Colon (tissue), 2 donors: ENCODE results near the gene CCNF.

Source experiments
- FAIRE-seq: peaks from 2 replicates; lab custom pipeline; 2012; peaks lifted over from hg19 to GRCh38; lab: Jason Lieb, UNC
- donor health status: control.
- donor health status: control.

CCNF gene

GRCh38 chr16:2487517-2487842, 58.2 kb downstream of the CCNF start:
- FAIRE-seq = no peak

DNA sequence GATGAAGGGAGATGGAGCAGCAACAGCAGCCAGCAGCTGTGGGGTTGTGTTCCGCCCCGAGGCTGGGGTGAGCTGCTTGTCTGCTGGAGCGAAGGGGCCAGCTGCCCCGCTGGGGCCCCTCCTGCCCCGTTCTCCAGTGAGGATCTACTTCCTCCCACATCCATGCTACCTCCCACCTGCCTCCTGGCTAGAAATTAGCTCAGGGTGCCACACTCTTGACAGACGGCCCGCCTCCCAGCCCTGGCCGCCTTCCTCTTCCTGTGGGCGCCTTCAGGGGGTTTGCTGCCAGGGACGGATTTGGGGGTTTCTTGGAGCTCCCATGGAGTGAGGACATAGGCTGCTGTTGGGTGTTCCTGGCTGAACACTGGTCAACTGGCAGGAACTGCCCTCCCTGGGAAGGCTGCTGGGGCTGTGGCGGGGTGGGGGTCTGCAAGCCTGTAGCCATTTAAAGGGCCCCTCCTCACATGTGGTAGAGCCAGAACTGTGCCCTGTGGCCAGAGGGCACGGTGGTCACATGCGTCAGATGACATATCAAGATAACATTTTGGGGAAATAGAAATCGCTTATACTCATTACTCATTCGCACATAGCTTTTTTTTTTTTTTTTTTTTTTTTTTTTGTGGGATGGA, 58.8 kb downstream of the CCNF start:
- no peak for FAIRE-seq

- FAIRE-seq = no peak
Measured at GRCh38 chr16:2489581-2489980, 60.3 kb downstream of the CCNF start.

DNA sequence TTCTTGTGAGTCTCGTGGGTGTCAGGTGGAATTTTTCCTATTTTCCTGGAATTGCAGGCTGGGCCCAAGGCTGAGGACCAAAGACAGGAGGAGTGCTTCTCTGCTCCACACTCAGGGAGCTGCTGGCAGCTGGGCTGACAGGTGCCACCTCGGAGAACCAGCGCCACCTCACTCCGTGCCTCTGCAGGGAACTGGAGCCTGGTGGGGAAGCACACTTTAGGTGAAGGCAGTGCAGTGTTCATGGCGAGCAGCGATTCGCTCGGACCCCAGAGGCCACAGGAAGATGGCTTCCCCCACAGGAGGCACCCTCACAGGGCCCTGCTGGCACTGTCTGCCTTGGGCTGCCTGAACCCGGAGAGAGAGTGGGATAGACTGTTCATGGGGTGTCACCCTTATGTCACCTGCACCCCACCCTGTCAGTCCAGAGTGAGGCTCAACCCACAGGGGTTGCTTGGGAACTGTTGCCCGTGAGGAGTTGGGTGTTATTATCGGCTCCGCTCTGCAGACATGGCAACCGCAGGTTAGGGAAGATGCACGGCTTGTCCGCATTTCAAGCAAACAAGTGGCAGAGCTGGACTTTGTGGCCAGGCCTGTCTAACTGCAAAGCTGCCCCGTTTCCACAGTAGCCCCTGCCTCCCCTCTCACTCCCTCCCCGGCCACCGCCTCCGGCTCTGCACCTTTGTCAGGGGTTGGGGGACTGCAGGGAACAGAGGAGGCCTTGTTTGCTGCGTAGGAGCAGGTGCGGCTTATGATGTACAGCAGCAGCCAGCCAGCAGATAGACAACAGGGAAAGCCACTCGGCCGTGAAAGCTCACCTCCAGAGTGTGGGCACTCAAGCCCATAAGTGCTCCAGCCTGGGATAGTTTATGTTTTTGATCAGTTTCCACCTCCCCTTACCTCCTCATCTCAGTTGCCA, 61.2 kb downstream of the CCNF start:
- FAIRE-seq = no peak

- FAIRE-seq = no peak
Measured at GRCh38 chr16:2492292-2492691, 63.0 kb downstream of the CCNF start.

GRCh38 chr16:2493605-2494004, 64.4 kb downstream of the CCNF start:
- no peak for FAIRE-seq

- FAIRE-seq = no peak
Measured at GRCh38 chr16:2494616-2495015, 65.4 kb downstream of the CCNF start.

GRCh38 chr16:2495041-2495440, 65.8 kb downstream of the CCNF start:
- FAIRE-seq = no peak

DNA sequence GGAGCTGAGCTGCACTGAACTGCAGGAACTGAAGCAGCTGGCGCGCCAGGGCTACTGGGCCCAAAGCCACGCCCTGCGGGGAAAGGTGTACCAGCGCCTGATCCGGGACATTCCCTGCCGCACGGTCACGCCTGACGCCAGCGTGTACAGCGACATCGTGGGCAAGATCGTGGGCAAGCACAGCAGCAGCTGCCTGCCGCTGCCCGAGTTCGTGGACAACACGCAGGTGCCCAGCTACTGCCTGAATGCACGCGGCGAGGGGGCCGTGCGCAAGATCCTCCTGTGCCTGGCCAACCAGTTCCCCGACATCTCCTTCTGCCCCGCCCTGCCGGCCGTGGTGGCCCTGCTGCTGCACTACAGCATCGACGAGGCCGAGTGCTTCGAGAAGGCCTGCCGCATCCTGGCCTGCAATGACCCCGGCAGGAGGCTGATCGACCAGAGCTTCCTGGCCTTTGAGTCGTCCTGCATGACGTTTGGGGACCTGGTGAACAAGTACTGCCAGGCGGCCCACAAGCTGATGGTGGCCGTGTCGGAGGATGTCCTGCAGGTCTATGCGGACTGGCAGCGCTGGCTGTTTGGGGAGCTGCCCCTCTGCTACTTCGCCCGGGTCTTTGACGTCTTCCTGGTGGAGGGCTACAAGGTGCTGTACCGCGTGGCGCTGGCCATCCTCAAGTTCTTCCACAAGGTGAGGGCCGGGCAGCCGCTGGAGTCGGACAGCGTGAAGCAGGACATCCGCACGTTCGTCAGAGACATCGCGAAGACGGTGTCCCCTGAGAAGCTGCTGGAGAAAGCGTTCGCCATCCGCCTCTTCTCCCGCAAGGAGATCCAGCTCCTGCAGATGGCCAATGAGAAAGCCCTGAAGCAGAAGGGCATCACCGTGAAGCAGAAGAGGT, 67.2 kb downstream of the CCNF start:
- FAIRE-seq = no peak

GRCh38 chr16:2497116-2497630, 67.9 kb downstream of the CCNF start:
- no peak for FAIRE-seq

DNA sequence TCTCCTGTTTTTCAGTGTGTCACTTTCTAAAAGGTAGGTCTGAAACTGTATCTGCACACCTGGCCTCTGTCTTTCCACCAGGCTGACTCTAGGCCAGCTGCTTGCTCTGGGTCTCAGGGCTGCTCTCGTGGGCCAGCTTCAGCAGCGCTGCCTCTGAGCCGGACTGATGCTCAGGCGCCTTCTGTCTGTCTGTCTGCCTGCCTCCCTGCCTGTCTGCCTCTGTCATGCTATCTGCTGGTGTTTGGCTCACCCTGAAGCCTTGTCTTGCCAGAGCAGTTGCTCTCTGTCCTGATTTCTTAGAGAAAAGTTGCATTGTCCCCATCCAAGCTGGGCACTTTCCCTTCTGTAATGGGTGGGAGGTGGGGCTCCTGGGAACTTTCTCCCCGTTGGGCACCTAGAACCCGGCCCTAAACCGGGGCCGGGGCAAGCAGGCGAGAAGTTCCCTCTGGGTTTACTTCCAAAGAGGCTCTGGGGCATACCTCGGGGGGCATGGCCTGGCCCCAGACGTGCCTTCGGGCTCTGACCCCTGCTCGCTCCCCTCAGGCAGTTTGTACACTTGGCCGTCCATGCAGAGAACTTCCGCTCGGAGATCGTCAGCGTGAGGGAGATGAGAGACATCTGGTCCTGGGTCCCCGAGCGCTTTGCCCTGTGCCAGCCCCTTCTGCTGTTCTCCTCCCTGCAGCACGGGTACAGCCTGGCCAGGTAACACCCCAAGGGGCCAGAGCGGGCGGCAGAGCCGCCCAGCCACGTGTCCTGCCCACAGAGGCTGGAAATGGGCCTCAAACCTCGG, 68.6 kb downstream of the CCNF start:
- no peak for FAIRE-seq

GRCh38 chr16:2498531-2499253, 69.4 kb downstream of the CCNF start:
- no peak for FAIRE-seq

DNA sequence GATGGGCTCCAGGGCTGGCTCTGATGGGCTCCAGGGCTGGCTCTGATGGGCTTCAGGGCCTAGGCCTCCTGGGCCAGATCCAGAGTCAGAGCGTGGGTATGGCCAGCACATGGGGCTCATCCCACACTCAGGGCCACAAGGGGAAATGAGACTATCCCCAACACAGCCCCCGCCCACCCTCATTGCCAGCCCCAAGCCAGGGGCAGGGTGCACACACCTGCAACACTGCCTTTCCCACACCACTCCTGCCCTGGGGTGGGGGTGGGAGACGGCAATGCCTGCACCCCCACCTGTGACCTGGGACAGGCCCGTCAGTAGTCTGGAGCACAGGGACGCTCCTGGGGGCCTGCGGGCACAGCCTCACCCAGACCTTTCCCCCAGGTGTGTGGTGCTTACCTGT, 70.2 kb downstream of the CCNF start:
- no peak for FAIRE-seq

DNA sequence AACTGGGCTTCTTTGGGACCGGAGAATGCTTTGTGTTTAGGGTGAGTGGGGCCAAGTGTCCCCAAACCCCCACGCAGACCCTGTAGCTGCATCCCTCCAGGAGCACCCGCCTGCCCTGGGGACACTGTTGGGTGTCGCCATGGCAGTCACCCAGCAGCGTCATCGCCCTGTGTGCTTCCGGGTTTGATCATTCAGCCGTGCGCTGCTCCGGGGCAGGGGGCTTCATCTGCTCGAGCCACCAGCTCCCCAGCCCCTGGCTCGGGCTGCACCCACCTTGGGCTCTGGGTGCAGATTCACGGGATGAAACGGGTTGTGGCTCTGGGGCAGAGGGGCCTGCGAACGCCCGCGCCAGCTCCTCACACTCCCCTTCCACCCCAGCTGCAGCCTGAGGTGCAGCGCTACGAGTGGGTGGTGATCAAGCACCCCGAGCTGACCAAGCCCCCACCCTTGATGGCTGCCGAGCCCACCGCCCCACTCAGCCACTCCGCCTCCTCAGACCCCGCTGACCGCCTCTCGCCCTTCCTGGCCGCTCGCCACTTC, 70.7 kb downstream of the CCNF start:
- no peak for FAIRE-seq

DNA sequence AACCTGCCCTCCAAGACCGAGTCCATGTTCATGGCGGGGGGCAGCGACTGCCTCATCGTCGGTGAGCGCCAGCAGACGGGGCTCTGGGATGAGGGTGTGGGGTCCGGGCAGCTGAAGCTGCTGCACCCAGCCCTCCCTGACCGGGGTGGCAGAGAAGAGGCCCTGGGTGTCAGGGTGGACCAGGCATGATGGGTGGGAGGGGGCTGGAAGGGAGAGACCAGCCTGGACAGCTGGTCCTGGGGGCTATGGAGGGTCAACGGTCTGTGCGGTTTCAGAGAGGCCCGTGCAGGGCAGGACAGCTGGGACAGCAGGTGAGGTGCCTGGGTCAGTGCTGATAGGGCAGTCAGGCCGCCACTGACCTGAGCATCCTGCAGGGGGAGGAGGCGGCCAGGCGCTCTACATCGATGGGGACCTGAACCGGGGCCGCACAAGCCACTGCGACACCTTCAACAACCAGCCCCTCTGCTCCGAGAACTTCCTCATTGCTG, 71.2 kb downstream of the CCNF start:
- FAIRE-seq = no peak

DNA sequence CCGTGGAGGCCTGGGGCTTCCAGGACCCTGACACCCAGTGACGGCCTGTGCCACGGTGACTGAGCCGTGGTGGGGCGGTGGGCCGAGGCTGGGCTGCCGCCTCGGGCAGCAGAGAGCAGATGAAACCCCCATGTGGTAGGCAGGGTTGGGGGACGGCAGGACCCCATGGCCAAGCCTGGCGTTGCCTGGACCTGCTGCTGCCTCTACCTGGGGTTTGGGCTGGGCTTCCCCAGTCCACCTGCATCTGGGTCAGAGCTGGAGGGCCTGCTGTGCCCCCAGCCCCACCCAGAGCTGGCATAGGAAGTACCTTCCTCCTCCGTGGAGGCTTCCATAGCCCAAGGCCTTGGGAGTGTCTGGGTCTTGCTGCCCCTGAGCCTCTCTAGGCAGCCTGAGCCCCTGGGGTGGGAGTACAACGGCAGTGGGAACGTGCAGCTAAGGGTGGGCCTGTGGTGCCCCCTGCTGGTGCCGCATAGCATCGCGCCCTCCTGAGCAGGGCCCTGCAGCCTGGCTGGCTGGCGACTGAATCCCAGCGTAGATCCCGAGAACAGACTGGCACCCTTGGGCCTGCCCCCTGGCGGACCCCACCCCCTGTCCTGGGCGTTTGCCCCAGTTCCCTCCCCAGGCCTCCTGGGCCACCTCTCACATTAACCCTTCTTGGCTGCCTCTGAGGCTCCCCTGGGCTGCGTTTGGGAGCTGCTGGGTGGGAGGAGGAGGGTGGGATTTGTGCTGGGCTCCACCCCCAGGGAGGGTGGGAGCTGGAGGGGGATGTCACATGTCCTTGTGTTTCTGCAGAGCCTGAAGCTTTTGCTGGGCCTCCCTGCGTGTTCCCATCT, 71.9 kb downstream of the CCNF start:
- FAIRE-seq = no peak

GRCh38 chr16:2501946-2502895, 73.0 kb downstream of the CCNF start:
- no peak for FAIRE-seq

- FAIRE-seq = no peak
Measured at GRCh38 chr16:2505695-2506094, 76.4 kb downstream of the CCNF start.
